Heart left ventricle (tissue), 13 donors: ENCODE measurements around the gene VTCN1.

Experiments used
- POLR2A ChIP-seq, 2 donors: fragments of 450-650 bp; IDR thresholded peaks; one replicate each; pipeline ENCODE4 v1.6.1; 2017; ENCODE audit warnings: antibody characterized with exemption in 2 of 2, mild to moderate bottlenecking in 2 of 2, moderate library complexity in 2 of 2
- TF ChIP-seq, protein P1 (sequence below), 12 donors: fragments of 200-600 bp; sonication (generic) in 4 of 12; IDR thresholded peaks; one replicate each; pipeline versions ENCODE4 v1.5.0 to v1.8.0; 2018 to 2022; ENCODE audit warnings: antibody characterized with exemption in 12 of 12, mild to moderate bottlenecking in 5 of 12
- donor health status: ischemic (EF 13 %, LVEDD 7.1; RV severe dilation, severe dysfunction).
- donor health status: DM: no; HTN: yes; CAD: no.
- donor health status: DM: no; HTN: no; CAD: no.
- donor health status: ischemic (EF 25% LVEDD 6.9; RV normal size, moderate dysfunction).
- donor health status: ischemic (EF 25% LVEDD 5.7; RV mildly dilated, moderate dysfunction).
- donor health status: ischemic (EF 35%, LVEDD 5.7; RV mildly dilated, moderate dysfunction).
- donor health status: nonischemic (EF 11% LVEDD 7.7; RV severe dilation, severe dysfunction).
- donor health status: DM: yes; HTN: yes; CAD: no.
- donor health status: PGD.
- donor health status: ischemic (EF 29% LVEDD 5.4; RV normal size, mild dysfunction).
- donor health status: nonischemic (EF 23%, LVEDD 6.1; RV moderate dilation, normal function).

GRCh38 chr1:117237726-117238381 lies 27.1 kb upstream of the VTCN1 start:
- TF ChIP-seq, protein P1, sequence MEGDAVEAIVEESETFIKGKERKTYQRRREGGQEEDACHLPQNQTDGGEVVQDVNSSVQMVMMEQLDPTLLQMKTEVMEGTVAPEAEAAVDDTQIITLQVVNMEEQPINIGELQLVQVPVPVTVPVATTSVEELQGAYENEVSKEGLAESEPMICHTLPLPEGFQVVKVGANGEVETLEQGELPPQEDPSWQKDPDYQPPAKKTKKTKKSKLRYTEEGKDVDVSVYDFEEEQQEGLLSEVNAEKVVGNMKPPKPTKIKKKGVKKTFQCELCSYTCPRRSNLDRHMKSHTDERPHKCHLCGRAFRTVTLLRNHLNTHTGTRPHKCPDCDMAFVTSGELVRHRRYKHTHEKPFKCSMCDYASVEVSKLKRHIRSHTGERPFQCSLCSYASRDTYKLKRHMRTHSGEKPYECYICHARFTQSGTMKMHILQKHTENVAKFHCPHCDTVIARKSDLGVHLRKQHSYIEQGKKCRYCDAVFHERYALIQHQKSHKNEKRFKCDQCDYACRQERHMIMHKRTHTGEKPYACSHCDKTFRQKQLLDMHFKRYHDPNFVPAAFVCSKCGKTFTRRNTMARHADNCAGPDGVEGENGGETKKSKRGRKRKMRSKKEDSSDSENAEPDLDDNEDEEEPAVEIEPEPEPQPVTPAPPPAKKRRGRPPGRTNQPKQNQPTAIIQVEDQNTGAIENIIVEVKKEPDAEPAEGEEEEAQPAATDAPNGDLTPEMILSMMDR (IDR thresholded peaks at IDR 0.05): no peak
- no peak for TF ChIP-seq POLR2A (IDR thresholded peaks at IDR 0.05)
